IPS-11a (cell line): ENCODE measurements around the gene AHDC1.

ENCODE experiments used
- H3K4me3 ChIP-seq: one replicate; pipeline ENCODE4 v1.5.1; 2013; ENCODE audit warnings: low read depth, low read length, control low read depth

The AHDC1 gene

GRCh38 chr1:27567146-27567526 lies 36.8 kb downstream of the AHDC1 start:
- no peak overlapping the region for H3K4me3 ChIP-seq

DNA sequence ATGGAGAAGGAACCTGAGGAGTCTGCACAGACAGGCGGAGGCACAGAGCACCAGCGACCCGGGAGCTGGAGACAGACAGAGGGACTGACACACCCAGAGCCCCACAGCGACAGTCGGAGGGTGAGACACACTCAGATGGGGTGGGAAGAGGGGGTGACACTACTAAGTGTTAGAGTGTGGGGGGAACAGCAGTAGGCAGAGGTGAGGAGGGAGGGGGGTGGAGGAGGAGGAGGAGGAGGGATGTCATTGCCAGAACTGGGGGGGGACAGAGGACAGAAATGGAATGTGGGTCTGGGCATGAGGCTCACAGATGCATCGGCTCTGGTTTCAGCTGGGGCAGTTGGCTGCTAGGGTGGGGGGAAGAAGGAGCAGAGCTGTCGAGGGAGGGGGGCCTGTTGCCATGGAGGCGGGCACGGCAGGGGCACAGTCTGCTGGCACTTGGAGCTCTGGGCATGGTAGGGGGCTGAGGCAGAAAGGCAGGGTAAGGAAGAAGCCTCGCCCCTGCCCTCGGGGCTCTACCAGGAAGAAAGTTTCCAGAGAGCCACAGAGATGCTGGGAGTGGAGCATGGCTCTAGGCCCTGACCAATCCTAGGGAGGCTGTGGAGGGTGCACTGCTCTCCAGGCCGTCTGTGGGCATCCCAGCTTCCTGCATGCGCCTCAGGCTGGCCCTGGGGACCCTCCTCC lies 37.3 kb downstream of the AHDC1 start:
- H3K4me3 ChIP-seq = no peak overlapping the region

- no peak overlapping the region for H3K4me3 ChIP-seq
Observed at GRCh38 chr1:27564710-27565649, 39.0 kb downstream of the AHDC1 start.

GRCh38 chr1:27563591-27564471 lies 40.1 kb downstream of the AHDC1 start:
- H3K4me3 ChIP-seq = no peak overlapping the region

DNA sequence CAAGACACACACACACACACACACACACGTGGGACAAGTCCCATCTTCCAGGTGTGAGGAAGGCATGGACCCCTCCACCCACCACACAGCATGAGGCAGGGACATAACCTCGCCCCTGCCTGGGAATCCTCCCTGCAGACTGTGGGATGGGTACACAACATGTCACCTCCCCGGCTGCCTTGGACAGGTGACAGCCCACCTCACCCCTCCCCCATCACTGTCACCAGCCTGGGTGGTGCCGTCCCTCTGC lies 40.7 kb downstream of the AHDC1 start:
- no peak overlapping the region for H3K4me3 ChIP-seq

DNA sequence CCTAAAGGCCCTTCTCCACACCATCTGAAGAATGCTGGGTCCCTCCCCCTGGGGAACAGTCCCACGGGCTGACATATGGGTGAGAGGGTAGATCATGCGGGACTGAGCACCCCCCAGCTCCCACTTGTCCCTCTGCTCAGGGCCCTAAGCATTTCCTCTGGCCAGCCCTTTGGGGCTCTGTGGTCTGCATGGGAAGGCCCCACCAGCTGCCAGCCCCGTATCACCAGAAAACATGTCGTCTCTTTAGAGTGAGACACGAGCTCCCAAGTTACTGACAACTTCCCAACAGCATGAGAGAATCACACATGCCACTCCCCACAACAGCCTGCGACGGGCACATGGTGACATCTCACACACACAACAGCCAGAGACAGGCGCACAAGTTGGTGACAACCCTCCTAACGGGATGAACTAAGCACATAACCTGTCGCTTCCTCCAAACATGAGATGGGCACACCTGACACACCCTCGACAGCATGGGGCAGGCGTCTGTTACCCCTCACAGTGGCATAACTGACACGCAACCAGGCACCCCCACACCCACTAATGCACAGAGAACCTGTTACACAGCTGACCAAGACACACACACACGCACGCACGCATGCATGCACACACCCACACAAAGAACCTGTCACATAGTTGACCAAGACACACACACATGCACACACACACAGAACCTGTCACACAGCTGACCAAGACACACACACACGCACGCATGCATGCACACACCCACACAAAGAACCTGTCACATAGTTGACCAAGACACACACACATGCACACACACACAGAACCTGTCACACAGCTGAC lies 41.2 kb downstream of the AHDC1 start:
- H3K4me3 ChIP-seq = no peak overlapping the region

- H3K4me3 ChIP-seq = no peak overlapping the region
Observed at GRCh38 chr1:27562021-27562420, 41.9 kb downstream of the AHDC1 start.

DNA sequence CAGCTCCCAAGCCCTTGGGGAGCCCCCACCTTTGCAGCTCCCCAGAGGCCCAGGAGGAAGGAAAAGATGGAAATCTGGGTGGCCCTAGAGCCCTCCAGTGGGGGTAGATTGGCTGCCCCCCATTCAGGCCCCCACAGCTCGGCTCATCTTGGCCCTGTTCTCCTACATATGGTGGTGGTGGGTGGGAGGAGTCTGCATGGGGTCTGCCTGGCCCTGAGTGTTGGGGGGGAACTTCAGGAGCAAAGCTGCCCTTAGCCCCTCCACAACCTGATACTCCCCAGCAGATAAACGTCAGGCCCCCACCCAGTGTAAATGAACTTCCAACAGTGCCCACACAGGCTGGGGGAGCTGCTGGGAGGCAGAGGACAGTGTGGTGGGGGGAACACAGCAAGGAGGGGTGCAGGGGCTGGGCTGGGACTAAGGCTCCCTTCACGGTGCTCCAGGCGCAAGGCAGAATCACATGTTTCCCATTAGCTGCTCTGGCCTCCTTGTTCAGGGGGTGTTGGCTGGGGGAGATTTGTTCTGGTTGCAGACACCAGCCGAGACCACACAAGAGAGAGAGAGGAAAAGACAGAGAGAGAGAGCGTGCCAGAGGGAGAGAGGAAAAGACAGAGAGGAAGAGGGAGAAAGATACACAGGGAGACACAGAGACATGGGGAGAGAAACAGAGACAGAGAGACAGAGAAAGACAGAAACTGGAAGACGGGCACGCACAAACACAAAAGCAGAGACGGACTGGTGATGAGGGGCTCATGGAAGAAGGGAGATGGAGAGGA lies 42.6 kb downstream of the AHDC1 start:
- H3K4me3 ChIP-seq = no peak overlapping the region

DNA sequence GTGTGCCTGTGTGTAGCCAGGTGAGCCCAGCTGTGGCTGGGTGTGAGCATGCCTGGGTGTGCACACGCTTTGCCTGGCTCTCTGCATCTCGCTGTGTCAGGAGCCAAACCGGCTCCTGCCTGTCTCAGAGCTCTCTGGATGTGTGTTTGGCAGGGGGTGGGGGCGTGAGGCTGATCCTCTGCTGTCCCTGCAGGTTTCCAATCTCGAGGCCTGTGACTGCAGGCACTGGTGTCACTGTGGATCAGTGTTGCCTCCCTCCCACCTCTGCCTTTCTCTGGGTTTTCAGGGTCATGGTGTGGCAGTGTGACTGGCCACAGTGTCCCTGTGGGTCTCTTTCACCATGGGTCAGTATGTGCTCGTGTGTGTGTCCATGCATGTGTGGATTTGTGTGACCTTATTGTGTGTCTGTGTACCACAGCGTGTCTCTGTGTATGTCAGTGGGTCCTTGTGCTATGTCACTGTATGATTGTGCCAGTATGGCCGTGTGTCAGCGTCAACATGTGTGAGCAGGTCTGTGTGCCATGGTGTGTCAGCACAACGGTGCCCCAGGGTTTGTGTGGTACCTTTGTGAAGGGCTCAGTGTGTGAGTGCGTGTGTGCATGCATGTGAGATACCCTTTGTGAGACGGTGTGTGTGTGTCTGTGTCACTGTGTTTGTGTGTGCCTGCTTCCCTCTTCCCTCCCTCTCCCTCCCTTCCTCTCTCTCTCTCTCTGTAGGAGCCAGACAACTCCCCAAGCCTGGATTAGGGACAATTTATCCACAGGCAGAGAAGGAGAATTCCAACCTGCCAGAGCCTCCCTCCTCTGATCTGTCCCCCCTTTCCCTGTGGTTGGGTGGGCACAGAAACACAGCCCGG lies 43.4 kb downstream of the AHDC1 start:
- no peak overlapping the region for H3K4me3 ChIP-seq

- H3K4me3 ChIP-seq = no peak overlapping the region
Observed at GRCh38 chr1:27559466-27560030, 44.4 kb downstream of the AHDC1 start.

DNA sequence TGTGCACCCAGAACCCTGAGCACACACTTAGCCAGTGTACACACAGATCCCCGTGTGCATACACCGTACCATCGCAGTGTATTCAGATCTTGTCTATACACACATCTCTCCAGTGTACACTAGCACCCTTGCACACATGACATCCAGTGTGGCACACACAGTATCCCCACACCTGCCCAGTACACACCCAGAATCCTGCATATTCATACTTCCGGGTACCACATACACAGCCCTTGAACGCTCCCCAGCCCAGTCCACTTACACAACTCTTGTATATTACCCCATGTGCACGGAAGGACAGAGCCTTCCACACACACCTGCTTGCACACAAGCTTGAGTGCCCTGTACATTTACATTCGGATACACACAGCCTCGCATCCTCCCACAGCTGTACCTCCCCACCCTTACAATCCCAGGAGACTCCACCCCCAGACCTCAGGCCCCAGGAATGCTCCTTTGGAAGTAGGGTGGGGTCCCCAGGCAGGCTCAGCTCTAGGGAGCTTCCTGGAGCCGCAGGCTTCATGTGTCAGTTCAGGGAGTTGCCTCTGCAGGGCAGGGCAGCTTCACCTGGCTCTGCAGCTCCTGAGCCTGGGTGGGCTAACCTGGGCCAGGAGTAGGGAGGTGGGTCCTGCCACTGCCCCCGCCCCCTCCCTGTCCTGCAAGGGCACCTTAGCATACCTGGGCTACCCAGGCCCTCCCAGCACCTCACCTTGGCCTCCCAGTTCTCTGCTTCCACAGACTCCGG lies 46.2 kb downstream of the AHDC1 start:
- H3K4me3 ChIP-seq = no peak overlapping the region

DNA sequence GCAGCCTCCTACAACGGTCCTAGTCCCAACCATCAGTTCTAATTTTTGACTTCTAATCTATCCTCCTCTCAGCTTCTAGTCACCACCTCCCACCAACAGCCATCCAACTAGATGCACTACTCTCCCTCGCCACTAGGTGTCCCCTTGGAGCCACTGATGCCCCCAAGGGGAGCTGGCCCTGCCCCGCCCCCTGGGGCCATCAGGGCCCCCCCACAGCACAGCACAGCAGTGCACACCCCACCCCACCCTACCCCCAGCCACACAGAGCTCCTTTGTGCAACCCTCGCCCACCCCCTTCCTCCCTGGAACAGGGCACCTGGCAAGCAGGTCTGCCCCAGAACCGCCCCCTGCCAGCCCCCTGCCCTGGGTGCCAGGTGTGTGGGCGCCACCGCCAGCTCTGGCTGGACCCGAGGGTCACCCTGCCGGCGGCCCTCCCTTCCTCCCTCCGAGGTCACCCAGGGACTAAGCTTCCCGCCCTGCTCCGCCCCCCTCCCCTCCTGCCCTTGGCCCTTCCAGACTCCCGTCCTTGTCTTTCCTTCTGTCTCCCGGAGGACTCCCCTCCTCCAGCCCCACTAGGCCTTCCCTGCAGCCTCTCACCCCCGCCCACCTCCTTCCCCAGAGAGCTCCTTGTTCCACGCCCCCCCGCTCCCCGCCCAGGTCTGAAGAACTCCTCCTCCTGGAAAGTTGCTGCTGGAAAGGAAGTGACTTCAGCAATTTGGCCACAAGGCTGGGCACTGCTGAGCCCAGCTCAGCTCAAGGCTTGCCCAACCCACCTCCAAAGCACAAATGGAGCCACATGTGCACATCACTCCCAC lies 47.0 kb downstream of the AHDC1 start:
- no peak overlapping the region for H3K4me3 ChIP-seq

DNA sequence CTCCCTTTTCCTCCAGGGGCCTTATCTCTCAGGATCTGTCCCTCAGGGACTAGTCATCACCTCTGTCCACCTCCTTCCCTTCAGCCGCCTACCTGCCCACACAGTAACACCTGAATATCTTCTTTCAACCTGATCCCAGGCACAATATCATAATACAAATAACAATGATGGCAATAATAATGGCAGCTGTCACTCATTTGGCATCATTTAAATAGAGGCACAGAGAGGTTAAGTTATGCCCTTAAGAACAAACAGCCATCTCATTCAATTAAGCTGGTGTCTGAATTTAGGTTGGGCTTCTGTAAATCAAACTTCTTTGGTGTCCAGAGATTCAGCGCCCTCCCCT lies 47.5 kb downstream of the AHDC1 start:
- H3K4me3 ChIP-seq = no peak overlapping the region

GRCh38 chr1:27555700-27556424 lies 48.1 kb downstream of the AHDC1 start:
- H3K4me3 ChIP-seq = no peak overlapping the region

DNA sequence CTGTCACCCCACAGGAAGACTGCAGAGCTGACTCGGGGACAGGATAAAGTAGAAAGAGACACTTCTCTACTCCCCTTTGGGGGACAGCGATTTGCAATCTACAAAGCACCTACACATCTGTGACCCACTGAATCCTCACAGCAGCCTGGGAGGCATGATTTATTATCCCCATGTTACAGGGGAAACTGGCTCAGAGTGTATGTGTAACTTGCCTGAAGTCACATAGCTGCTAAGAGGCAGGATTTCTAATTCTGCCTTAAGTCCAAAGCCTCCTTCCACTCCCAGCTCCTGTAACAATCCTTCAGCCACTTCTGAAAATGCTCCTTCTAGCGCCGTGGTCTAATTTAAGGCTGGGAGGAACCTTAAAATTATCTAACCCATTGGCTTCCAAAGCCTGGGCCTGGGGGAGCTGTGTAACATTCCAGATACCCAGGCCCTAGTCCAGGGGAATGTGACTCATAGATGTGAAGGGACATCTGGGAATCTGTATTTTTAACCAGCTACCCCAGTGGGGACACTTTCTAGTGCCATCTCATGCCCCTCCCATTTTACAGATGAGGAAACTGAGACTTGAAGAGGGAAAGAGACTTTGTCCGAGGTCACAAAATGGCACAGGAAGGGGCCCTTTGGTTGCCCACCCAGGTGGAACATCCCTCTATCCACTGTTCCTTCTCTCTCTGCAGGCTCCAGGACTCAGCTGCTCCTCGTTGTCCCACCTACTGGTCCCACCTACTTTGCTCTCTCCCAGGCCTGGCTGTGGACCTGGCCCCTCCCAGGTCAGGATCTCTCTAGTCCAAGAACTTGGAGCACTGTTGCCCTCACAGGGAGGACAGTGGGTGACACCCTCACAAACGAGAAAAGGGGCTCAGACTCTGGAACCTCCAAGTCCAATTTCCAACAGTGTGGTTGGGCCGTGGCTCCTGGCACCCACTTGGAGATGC lies 48.9 kb downstream of the AHDC1 start:
- no peak overlapping the region for H3K4me3 ChIP-seq

- no peak overlapping the region for H3K4me3 ChIP-seq
Observed at GRCh38 chr1:27554293-27554692, 49.7 kb downstream of the AHDC1 start.
